Karpas-422 (cell line): ENCODE results near the gene PTRHD1. TPM values are rescaled to one million over a fixed set of nuclear protein-coding genes. Genes with fewer than 3 reads are reported as not detected.

Experiments used
- DNase-seq: peaks from one replicate; pipeline ENCODE4 v3.0.0-alpha.2; 2015
- H2AFZ ChIP-seq: fragments of 200-600 bp; sonication (generic); 2 replicates; pipeline ENCODE4 v1.6.1; 2014; ENCODE audit warnings: antibody characterized with exemption, low read length, mixed read lengths
- H3K27ac ChIP-seq: fragments of 200-600 bp; sonication (generic); 2 replicates; pipeline ENCODE4 v1.5.1; 2014; ENCODE audit warnings: mild to moderate bottlenecking, low read length, moderate library complexity
- H3K27me3 ChIP-seq: fragments of 200-600 bp; sonication (generic); 2 replicates; pipeline ENCODE4 v1.6.1; 2014; ENCODE audit warnings: low read length, mixed read lengths
- H3K36me3 ChIP-seq: fragments of 200-600 bp; sonication (generic); 2 replicates; pipeline ENCODE4 v1.6.1; 2014; ENCODE audit warnings: low read length, mixed read lengths; ENCODE audit not compliant: insufficient read depth
- H3K4me1 ChIP-seq: fragments of 200-600 bp; sonication (generic); 2 replicates; pipeline ENCODE4 v1.6.1; 2014; ENCODE audit warnings: mild to moderate bottlenecking, low read length, mixed read lengths
- H3K4me2 ChIP-seq: fragments of 200-600 bp; sonication (generic); 2 replicates; pipeline ENCODE4 v1.6.1; 2014; ENCODE audit warnings: low read length, low read depth, mild to moderate bottlenecking; ENCODE audit not compliant: poor library complexity, severe bottlenecking
- H3K4me3 ChIP-seq: fragments of 200-600 bp; sonication (generic); 2 replicates; pipeline ENCODE4 v1.5.1; 2014; ENCODE audit warnings: mild to moderate bottlenecking, antibody characterized with exemption, low read length, mixed read lengths
- H3K79me2 ChIP-seq: fragments of 200-600 bp; sonication (generic); 2 replicates; pipeline ENCODE4 v1.6.1; 2014; ENCODE audit warnings: mild to moderate bottlenecking, low read length, mixed read lengths
- H3K9ac ChIP-seq: fragments of 200-600 bp; sonication (generic); 2 replicates; pipeline ENCODE4 v1.6.0; 2014; ENCODE audit warnings: low read length
- H3K9me2 ChIP-seq: fragments of 200-600 bp; sonication (generic), shearing (Covaris generic); replicated peaks from 2 replicates; pipeline ENCODE4 v1.6.0; 2014; ENCODE audit warnings: mild to moderate bottlenecking, low read length, moderate library complexity; ENCODE audit not compliant: insufficient read depth
- H3K9me3 ChIP-seq: fragments of 300-700, 200-600 bp; sonication (generic); 2 replicates; pipeline ENCODE4 v1.6.1; 2014; ENCODE audit warnings: low read length, mixed read lengths
- H4K20me1 ChIP-seq: fragments of 200-600 bp; sonication (generic); 2 replicates; pipeline ENCODE4 v1.6.1; 2014; ENCODE audit warnings: mild to moderate bottlenecking, antibody characterized with exemption, low read length, low read depth; ENCODE audit not compliant: insufficient read depth
- total RNA-seq: library from RNA; depleted of rRNA; stranded (reverse); fragments of >200 nt; shearing (Covaris generic); gene quantifications from 2 replicates; pipeline ENCODE4 v1.2.3, GENCODE V29; 2014; ENCODE audit warnings: low replicate concordance; rRNA removed

Gene PTRHD1
- total RNA-seq, 1 experiment from 2014 or later = 14.4 TPM

DNA sequence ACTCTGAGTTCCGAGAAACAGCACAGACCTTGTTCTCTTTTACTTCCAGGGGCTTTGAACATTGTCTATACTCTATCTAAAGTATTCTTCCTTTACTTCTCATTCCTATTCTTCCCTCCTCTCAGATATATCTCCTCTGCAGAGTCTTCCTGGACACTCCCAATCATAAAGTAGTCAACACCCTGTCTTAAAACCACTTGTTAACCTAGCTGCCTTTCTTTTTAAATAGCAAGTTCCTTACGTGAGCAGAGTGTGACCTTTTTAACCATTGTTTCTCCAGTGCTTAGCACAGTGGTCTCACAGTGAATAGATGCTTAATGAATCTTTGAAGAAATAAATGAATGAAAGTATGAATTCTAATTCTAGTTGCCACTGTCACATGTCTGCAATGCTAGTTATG, 47.4 kb downstream of the PTRHD1 start:
- H3K79me2 ChIP-seq = no peaks in the 10 kb centered on the region
- no peak overlapping the region for H3K27ac ChIP-seq
- no peak overlapping the region for H3K4me2 ChIP-seq
- no peak overlapping the region for H3K4me3 ChIP-seq
- no peaks in the 10 kb centered on the region for H3K9me2 ChIP-seq
- H3K4me1 ChIP-seq = peaks cover 15% of the 10 kb centered on the region
- no peaks in the 10 kb centered on the region for H3K36me3 ChIP-seq
- H2AFZ ChIP-seq = no peak overlapping the region
- H3K9ac ChIP-seq = no peak overlapping the region
- H3K27me3 ChIP-seq = no peaks in the 10 kb centered on the region
- no peaks in the 10 kb centered on the region for H3K9me3 ChIP-seq
- no peak for DNase-seq
- H4K20me1 ChIP-seq = no peaks in the 10 kb centered on the region

- DNase-seq = no peak
- Histone ChIP-seq H3K4me1 (peaks cover 15% of the 10 kb centered on the region), H3K4me3 (no peak overlapping the region), H3K27me3 (no peaks in the 10 kb centered on the region), H3K9me3 (no peaks in the 10 kb centered on the region), H3K27ac (no peak overlapping the region), H3K9ac (no peak overlapping the region), H3K9me2 (no peaks in the 10 kb centered on the region), H2AFZ (no peak overlapping the region), H4K20me1 (no peaks in the 10 kb centered on the region), H3K4me2 (no peak overlapping the region), H3K79me2 (no peaks in the 10 kb centered on the region), H3K36me3 (no peaks in the 10 kb centered on the region)
These were observed 48.8 kb downstream of the PTRHD1 start for GRCh38 chr2:24744356-24744755.

GRCh38 chr2:24743924-24744323, 49.3 kb downstream of the PTRHD1 start:
- H3K36me3 ChIP-seq = no peaks in the 10 kb centered on the region
- H3K4me2 ChIP-seq = no peak overlapping the region
- DNase-seq = no peak
- H3K9me3 ChIP-seq = no peaks in the 10 kb centered on the region
- H3K79me2 ChIP-seq = no peaks in the 10 kb centered on the region
- no peak overlapping the region for H3K4me3 ChIP-seq
- H4K20me1 ChIP-seq = no peaks in the 10 kb centered on the region
- no peak overlapping the region for H3K9ac ChIP-seq
- no peaks in the 10 kb centered on the region for H3K27me3 ChIP-seq
- H3K9me2 ChIP-seq = no peaks in the 10 kb centered on the region
- no peak overlapping the region for H2AFZ ChIP-seq
- H3K4me1 ChIP-seq = peaks cover 15% of the 10 kb centered on the region
- H3K27ac ChIP-seq = no peak overlapping the region

DNA sequence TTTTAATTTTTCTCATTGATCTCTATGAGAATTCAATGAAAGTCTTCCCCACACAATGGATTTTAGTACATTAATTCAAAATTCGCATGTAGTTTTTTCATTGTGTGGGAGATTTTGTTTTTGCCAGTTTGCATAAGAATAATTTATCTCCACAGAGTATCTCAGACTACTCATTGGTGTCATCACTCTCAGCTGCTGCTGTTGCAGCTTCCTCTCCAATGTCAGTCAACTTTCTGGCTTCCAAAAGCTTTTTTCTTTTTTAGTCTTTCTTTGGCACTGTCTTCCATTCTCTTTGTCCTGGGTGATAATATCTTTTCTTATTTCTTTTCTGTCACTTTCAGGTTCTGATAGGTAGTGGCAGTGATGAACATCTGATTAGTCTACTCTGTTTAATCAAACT, 50.5 kb downstream of the PTRHD1 start:
- Histone ChIP-seq H3K27me3 (no peaks in the 10 kb centered on the region), H3K9me2 (no peaks in the 10 kb centered on the region), H3K4me2 (no peak overlapping the region), H3K27ac (no peak overlapping the region), H3K9me3 (no peaks in the 10 kb centered on the region), H3K79me2 (no peaks in the 10 kb centered on the region), H3K4me1 (peaks cover 15% of the 10 kb centered on the region), H3K36me3 (no peaks in the 10 kb centered on the region), H2AFZ (no peak overlapping the region), H4K20me1 (no peaks in the 10 kb centered on the region), H3K9ac (no peak overlapping the region), H3K4me3 (no peak overlapping the region)
- DNase-seq = no peak

GRCh38 chr2:24740142-24740541, 53.0 kb downstream of the PTRHD1 start:
- no peaks in the 10 kb centered on the region for H3K9me2 ChIP-seq
- no peaks in the 10 kb centered on the region for H3K9me3 ChIP-seq
- no peak overlapping the region for H3K4me2 ChIP-seq
- H3K4me3 ChIP-seq = no peak overlapping the region
- peaks cover 9% of the 10 kb centered on the region for H3K4me1 ChIP-seq
- H3K36me3 ChIP-seq = no peaks in the 10 kb centered on the region
- H4K20me1 ChIP-seq = no peaks in the 10 kb centered on the region
- H3K27ac ChIP-seq = no peak overlapping the region
- H3K27me3 ChIP-seq = no peaks in the 10 kb centered on the region
- H3K79me2 ChIP-seq = no peaks in the 10 kb centered on the region
- H3K9ac ChIP-seq = no peak overlapping the region
- DNase-seq = no peak
- H2AFZ ChIP-seq = no peak overlapping the region

Other genes with a start within 250 kb of the PTRHD1 start
- 17.5 and 32.9 TPM in 2 replicates for gene CENPO, start within 50 bp of the PTRHD1 start, total RNA-seq
- 57.6 and 58.4 TPM in 2 replicates for gene ADCY3, start 126.8 kb upstream of the PTRHD1 start, total RNA-seq
- 6.3 and 6.7 TPM in 2 replicates for gene DNAJC27, start 178.6 kb upstream of the PTRHD1 start, total RNA-seq
- gene EFR3B, start 248.7 kb upstream of the PTRHD1 start, total RNA-seq = 0.22 and 0.58 TPM in 2 replicates